Upper lobe of right lung (tissue), 1 donor: Measurements from ENCODE around the gene ALDH1B1. TPM values are rescaled to one million over a fixed set of nuclear protein-coding genes. Genes with fewer than 3 reads are reported as not detected.
A peak's percentile ranks its signal among the peaks of the same experiment; 100 is the strongest.

Source experiments
- ATAC-seq: fragments of 200-7000 bp; cut with Tn5 transposase; one replicate; pipeline ENCODE4 v1.9.1; 2020; ENCODE audit warnings: mild to moderate bottlenecking, moderate library complexity
- DNase-seq: peaks from one replicate; pipeline ENCODE4 v3.0.0-alpha.2; 2020
- H3K27ac ChIP-seq: fragments of 200-600 bp; one replicate; pipeline ENCODE4 v1.8.0; 2022
- H3K27me3 ChIP-seq: fragments of 200-600 bp; one replicate; pipeline ENCODE4 v1.8.0; 2022; ENCODE audit warnings: mild to moderate bottlenecking
- H3K36me3 ChIP-seq: fragments of 200-600 bp; one replicate; pipeline ENCODE4 v1.8.0; 2022
- H3K4me1 ChIP-seq: fragments of 200-600 bp; one replicate; pipeline ENCODE4 v1.8.0; 2022
- H3K4me3 ChIP-seq: fragments of 200-600 bp; one replicate; pipeline ENCODE4 v1.8.0; 2022; ENCODE audit warnings: mild to moderate bottlenecking
- H3K9me3 ChIP-seq: fragments of 200-600 bp; one replicate; pipeline ENCODE4 v1.8.0; 2022
- intact Hi-C: fragments of 100-400 bp; cut with DNase I; formaldehyde crosslinking; loops from one replicate; pipeline ENCODE4 v1.11.0; 2022
- total RNA-seq: library from RNA; stranded (reverse); fragmentation: NEBNext Ultra II Directional; extraction: Animal tissue kit (Norgen Biotek cat#: 25700); gene quantifications from one replicate; pipeline ENCODE4 v1.2.1, GENCODE V29; 2021
- TF ChIP-seq, protein P1 (sequence below): fragments of 200-600 bp; IDR thresholded peaks from one replicate; pipeline ENCODE4 v1.8.0; 2022; ENCODE audit warnings: antibody characterized with exemption
- donor health status: DM: no; HTN: yes; CAD: no; lungs with severe emphysema.

Gene ALDH1B1
- total RNA-seq, 1 donor from 2014 or later, result 13.7 TPM

DNA sequence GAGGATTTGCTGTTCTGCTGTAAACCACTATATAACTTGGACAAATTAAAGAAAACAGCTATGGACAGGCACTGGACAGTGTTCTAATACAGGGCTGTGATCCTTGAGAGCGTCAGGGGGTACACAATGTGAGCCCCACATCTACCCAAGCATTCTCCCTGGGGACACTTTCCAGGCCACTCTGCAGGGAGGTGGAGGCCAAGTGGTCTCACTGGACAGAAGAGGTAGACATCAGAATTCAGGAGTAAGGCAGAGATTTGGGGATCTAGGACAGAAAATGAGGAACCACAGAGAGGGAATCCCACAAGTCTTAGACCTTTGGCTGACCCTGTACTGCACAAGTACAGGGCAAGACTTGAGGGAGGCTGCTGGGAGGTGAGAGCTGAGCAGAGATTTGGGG, 35.6 kb downstream of the ALDH1B1 start:
- intact Hi-C loops, result no loop called here
- ATAC-seq, result no peak
- H3K27ac ChIP-seq, result no peak overlapping the region

DNA sequence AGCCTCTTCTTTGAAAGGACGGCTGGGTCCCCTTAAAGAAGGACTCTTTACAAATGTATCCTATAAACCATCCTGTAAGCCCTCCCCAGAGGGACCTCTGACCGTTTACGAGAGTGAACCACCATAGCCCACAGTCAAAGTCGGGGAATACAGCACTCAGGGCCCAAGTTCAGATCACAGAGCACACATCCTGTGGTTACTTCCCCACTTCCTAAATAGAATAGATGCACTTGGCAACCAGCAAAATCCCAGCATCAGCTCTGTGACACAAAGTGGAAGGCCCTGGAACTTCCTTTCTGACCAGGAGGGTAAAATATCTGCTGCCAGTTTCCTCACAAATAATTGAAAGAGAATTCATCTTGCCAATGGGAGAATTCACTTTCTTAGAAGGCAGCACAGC, 38.6 kb downstream of the ALDH1B1 start:
- ATAC-seq, result no peak
- H3K27ac ChIP-seq, result no peak overlapping the region
- H3K27me3 ChIP-seq, result peaks cover 4% of the 10 kb centered on the region
- no peaks in the 10 kb centered on the region for H3K4me1 ChIP-seq
- no peak for DNase-seq
- intact Hi-C loops, result no loop called here
- H3K36me3 ChIP-seq, result no peaks in the 10 kb centered on the region
- H3K9me3 ChIP-seq, result no peaks in the 10 kb centered on the region
- TF ChIP-seq, protein P1, sequence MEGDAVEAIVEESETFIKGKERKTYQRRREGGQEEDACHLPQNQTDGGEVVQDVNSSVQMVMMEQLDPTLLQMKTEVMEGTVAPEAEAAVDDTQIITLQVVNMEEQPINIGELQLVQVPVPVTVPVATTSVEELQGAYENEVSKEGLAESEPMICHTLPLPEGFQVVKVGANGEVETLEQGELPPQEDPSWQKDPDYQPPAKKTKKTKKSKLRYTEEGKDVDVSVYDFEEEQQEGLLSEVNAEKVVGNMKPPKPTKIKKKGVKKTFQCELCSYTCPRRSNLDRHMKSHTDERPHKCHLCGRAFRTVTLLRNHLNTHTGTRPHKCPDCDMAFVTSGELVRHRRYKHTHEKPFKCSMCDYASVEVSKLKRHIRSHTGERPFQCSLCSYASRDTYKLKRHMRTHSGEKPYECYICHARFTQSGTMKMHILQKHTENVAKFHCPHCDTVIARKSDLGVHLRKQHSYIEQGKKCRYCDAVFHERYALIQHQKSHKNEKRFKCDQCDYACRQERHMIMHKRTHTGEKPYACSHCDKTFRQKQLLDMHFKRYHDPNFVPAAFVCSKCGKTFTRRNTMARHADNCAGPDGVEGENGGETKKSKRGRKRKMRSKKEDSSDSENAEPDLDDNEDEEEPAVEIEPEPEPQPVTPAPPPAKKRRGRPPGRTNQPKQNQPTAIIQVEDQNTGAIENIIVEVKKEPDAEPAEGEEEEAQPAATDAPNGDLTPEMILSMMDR, result no peak
- H3K4me3 ChIP-seq, result no peak overlapping the region

More for the DNA sequence above, 35.6 kb downstream of the ALDH1B1 start:
- peaks cover 30% of the 10 kb centered on the region for H3K27me3 ChIP-seq
- TF ChIP-seq, protein P1, result no peak
- DNase-seq, result no peak
- H3K9me3 ChIP-seq, result no peaks in the 10 kb centered on the region
- H3K4me1 ChIP-seq, result peaks cover 5% of the 10 kb centered on the region
- H3K4me3 ChIP-seq, result no peak overlapping the region
- no peaks in the 10 kb centered on the region for H3K36me3 ChIP-seq

DNA sequence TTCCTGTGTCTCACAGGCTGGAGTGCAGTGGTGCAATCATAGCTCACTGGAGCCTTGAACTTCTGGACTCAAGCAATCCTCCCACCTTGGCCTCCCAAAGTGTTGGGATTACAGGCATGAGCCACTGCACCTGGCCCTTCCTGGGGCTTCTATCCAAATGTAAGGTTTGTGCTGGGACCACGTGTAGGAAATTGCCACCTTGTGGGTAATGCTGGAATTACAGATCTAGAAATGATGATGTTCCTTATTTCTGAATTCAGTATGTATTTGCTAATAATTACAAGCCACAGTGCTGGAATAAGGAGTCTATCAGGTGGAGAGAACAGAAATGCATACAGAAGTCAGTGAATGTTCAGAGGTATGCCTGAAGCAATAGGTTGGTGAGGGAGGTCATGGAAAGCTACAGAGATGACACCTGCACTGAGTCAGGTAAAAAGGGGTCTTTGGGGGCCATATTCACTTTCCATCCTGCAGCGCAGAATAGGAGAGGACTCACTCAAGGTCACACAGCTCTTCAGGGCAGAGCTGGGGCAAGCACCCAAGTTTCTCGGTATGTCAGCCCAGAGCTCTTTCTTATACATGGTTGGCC, 40.5 kb downstream of the ALDH1B1 start:
- Histone ChIP-seq H3K36me3 (no peaks in the 10 kb centered on the region), H3K27me3 (no peaks in the 10 kb centered on the region), H3K27ac (no peak overlapping the region), H3K4me1 (no peaks in the 10 kb centered on the region), H3K4me3 (no peak overlapping the region), H3K9me3 (no peaks in the 10 kb centered on the region)
- intact Hi-C loops, result no loop called here
- TF ChIP-seq, protein P1, result peak; percentile 69
- ATAC-seq (peak; percentile 58), DNase-seq (no peak)

DNA sequence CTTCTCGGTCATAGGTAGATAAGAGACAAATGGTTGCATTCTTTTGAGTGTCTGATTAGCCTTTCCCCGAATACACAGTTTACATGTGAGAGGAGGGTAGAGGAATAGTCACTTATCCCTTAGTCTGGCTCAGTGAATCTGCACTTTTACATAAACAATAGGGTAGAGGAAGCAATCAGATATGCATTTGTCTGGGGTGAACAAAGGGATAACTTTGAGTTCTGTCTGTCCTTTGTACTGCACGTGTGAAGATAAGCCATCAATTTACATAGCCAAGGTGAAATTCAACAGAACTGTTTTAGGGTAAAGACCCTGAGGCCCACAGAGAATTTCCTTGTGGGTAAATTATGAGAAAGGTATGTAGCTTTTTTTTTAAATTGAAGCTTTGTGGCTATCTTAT, 41.9 kb downstream of the ALDH1B1 start:
- H3K27me3 ChIP-seq, result no peaks in the 10 kb centered on the region
- no peaks in the 10 kb centered on the region for H3K9me3 ChIP-seq
- no peak overlapping the region for H3K27ac ChIP-seq
- TF ChIP-seq, protein P1, result no peak
- H3K4me1 ChIP-seq, result no peaks in the 10 kb centered on the region
- no peak overlapping the region for H3K4me3 ChIP-seq
- H3K36me3 ChIP-seq, result no peaks in the 10 kb centered on the region
- DNase-seq (no peak), ATAC-seq (no peak)
- intact Hi-C loops, result no loop called here

DNA sequence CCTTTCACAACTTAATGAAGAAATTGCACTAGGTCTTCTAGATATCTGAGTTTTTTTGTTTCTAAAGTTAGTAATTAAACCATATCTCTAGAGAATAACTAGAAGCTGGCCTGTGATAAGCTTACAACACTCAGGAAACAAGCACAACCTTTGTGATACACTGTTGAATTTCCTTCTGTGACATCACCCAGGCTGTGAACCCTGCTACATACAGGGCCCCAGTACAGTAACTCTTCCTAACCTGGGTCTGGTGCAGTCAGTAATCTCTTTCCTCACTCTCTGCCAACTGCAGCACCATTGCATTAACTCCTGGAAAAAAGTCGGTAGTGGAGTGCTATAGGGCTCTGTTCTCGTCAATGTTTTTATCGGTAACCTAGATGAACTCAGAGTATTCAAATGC, 42.4 kb downstream of the ALDH1B1 start:
- intact Hi-C loops, result no loop called here
- Histone ChIP-seq H3K4me1 (no peaks in the 10 kb centered on the region), H3K36me3 (no peaks in the 10 kb centered on the region), H3K4me3 (no peak overlapping the region), H3K27ac (no peak overlapping the region), H3K9me3 (no peaks in the 10 kb centered on the region), H3K27me3 (no peaks in the 10 kb centered on the region)
- DNase-seq (no peak), ATAC-seq (no peak)
- TF ChIP-seq, protein P1, result no peak

DNA sequence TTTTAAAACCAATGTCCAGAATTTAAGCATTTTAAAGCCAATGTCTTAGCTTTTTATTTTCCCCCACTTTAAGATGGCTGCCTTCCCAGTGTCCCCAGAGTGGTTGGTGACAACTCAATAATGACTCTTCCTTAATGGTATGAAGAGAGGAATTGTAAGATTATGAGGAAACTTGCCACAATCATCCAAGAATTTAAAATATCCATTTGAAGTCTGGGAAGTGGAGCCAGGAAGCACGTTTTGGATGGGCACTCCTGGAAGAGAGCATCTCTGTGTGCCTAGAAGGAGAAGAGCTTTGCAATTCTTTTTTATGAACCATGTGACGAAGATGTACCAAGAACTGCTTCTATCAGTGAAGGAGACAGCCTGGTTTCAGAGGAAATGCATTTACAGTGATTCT, 43.0 kb downstream of the ALDH1B1 start:
- no peak overlapping the region for H3K27ac ChIP-seq
- H3K4me1 ChIP-seq, result no peaks in the 10 kb centered on the region
- no peaks in the 10 kb centered on the region for H3K27me3 ChIP-seq
- TF ChIP-seq, protein P1, result no peak
- no peaks in the 10 kb centered on the region for H3K36me3 ChIP-seq
- H3K4me3 ChIP-seq, result no peak overlapping the region
- H3K9me3 ChIP-seq, result no peaks in the 10 kb centered on the region
- intact Hi-C loops, result no loop called here
- no peak for DNase-seq
- ATAC-seq, result no peak
